GM20000 (cell line): ENCODE data around the gene BAG3.

Experiments used
- DNase-seq: peaks from one replicate; pipeline ENCODE4 v3.0.0; 2012; ENCODE audit warnings: low spot score
- CTCF ChIP-seq: IDR thresholded peaks from 2 replicates; pipeline ENCODE4 v1.5.1; 2012; ENCODE audit warnings: mild to moderate bottlenecking, control low read depth; ENCODE audit errors: extremely low read depth, missing control alignments

BAG3 gene

GRCh38 chr10:119650692-119651513, at the start of gene BAG3:
Gene BAG3 (plus strand): TSS chr10:119651380. CDS start chr10:119651676, 296 bp downstream.
- peak; percentile 94 for DNase-seq
- no peak for TF ChIP-seq CTCF

- DNase-seq: peak; percentile 42
Observed at GRCh38 chr10:119602241-119603095, 48.7 kb upstream of the BAG3 start.

GRCh38 chr10:119604468-119604867, 46.7 kb upstream of the BAG3 start:
- TF ChIP-seq CTCF: no peak

More at GRCh38 chr10:119602241-119603095, 48.7 kb upstream of the BAG3 start:
- TF ChIP-seq CTCF: peak; percentile 40

GRCh38 chr10:119608316-119609155, 42.6 kb upstream of the BAG3 start:
- peak; percentile 21 for DNase-seq
- peak; percentile 49 for TF ChIP-seq CTCF

More at GRCh38 chr10:119604468-119604867, 46.7 kb upstream of the BAG3 start:
- DNase-seq: no peak

GRCh38 chr10:119609516-119609915, 41.7 kb upstream of the BAG3 start:
- DNase-seq: no peak

GRCh38 chr10:119611433-119611832, 39.7 kb upstream of the BAG3 start:
- TF ChIP-seq CTCF: no peak
- no peak for DNase-seq

More at GRCh38 chr10:119609516-119609915, 41.7 kb upstream of the BAG3 start:
- no peak for TF ChIP-seq CTCF
